GM13977 (cell line): ENCODE results near the gene EHD1.

Experiments
- DNase-seq: peaks from one replicate; pipeline ENCODE4 v3.0.0; 2012; ENCODE audit warnings: low spot score
- in situ Hi-C: fragments of 300-500 bp; cut with MboI; formaldehyde crosslinking; loops from one replicate; pipeline ENCODE4 v1.12.0; 2022; ENCODE audit warnings: low sequenced_read_pairs, low pct_unique_long_range_greater_than_20kb, mixed read lengths, inconsistent platforms; ENCODE audit not compliant: unreplicated experiment
- TF ChIP-seq, protein P1 (sequence below): IDR thresholded peaks from 2 replicates; pipeline ENCODE4 v1.5.1; 2012; ENCODE audit warnings: mild to moderate bottlenecking, control low read depth; ENCODE audit not compliant: insufficient read depth; ENCODE audit errors: extremely low read depth, missing control alignments

Gene EHD1

DNA sequence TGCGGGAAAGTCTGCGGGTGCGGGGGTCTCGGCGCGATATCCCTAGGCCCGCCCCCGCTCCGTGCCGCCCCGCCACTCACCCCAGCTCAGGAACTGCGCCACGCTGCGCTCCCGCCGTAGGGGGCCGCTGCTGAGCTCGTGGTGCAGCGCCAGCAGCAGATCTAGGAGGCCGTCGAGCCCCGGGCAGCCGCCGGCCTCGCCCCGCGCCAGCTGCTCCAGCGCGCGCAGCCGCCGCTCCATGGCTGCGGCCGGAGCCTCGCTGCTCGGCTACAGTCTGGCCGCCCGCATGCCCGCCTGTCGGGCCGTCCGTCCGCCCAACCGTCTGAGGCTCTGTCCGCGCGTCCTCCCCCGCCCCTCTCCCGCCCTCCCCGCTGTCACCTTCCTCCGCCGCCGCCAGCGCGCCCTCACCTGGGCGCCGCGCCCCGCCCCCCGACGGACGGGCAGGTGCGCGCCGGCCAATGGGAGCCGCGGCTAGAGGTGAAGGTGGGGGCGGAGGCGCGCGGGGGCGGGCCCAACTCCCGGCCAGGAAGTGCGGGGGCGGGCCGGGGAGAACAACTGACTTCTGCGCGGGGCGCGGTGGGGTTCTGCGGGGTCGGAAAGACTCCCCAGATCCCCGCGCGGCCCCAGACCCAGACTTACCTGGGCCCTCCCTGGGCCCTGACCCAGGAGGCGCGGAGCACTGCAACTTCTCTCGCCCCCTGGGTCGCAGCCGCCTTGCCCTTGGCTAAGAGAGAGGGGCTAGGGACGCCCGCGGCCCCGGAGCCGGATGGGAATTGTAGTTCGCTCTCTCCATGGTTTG lies 33.9 kb downstream of the EHD1 start, which contains the start of gene CDC42BPG:
CDC42BPG (minus strand) TSS at position 324 of the 799 bp plus-strand sequence; CDS start at position 240, 84 bp downstream.
- peak; percentile 90 for DNase-seq
- in situ Hi-C loops = loop anchor here (5.0 kb wide), 1 partner anchor 48 kb away; no protein-coding TSS in a partner anchor
- TF ChIP-seq, protein P1, sequence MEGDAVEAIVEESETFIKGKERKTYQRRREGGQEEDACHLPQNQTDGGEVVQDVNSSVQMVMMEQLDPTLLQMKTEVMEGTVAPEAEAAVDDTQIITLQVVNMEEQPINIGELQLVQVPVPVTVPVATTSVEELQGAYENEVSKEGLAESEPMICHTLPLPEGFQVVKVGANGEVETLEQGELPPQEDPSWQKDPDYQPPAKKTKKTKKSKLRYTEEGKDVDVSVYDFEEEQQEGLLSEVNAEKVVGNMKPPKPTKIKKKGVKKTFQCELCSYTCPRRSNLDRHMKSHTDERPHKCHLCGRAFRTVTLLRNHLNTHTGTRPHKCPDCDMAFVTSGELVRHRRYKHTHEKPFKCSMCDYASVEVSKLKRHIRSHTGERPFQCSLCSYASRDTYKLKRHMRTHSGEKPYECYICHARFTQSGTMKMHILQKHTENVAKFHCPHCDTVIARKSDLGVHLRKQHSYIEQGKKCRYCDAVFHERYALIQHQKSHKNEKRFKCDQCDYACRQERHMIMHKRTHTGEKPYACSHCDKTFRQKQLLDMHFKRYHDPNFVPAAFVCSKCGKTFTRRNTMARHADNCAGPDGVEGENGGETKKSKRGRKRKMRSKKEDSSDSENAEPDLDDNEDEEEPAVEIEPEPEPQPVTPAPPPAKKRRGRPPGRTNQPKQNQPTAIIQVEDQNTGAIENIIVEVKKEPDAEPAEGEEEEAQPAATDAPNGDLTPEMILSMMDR = peak; percentile 89

DNA sequence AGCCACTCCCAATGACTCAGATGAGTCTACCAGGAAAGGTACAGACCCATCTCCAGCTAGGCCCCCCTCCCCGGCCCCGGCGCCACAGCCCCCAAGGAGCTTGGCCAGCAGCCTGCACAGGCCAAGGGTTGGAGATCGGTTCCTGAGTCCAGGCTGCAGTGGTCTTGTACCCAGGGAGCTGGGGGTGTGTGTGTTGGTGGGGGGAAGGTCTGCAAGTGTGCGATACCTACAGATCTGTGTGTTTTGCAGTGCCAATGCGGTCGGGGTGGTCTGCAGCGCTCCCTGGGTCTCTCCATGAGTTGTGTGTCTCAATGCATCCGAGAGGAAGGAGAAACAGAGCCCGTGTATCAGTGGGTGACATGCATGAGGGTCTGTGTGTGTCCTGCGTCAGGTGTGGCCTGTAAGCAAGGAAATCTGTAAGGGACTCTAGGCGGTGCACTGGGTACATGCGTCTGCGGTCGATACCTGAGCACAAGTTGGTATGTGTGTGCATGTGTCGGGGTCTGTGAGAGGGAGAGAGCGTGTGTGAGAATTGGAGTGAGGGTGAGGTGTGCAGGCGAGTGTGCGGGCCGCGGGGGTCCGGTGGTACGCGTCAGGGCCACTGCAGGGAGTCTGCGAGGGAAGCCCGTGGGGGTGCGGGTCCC lies 34.6 kb downstream of the EHD1 start:
- TF ChIP-seq, protein P1 = no peak
- no peak for DNase-seq
- in situ Hi-C loops = no loop called here

DNA sequence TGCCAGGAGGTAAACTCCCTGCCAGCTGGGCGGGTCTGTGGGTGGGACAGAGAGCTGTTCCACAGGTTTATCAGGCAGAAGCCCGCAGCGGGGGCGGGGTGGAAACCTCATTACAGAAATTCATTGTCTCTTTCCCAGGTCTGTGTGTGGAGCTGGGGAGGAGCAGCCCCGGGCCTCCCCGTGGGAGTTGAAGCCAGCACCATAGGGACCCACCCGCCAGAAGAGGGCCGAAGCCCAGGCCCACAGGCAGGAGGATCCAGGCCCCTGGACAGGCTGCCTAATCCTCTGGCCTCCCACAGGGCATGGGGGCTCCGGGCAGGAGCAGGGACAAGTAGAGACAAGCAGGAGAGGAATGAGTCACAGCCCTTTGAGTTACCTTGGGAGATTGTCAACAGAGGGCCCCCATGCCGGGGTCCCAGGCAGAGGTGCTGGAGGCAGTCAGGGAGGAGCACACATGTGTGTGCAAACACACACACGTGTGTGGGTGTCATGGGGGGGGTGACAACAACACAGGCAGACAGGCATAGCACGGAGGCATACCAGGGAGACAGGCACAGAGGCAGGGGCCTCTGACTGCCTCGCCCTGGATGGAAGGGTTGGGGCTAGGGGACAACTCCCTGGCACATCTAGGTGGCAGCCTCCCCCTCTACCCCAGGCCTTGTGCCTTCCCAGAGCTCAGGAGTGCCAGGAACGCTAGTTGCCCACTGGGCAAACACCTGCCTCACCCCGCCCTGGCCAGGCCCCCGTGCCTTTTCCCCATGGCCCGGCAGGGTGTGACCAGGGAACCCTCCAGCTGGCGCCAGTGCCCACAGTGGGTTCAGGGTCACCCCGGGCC lies 35.4 kb downstream of the EHD1 start:
- DNase-seq = no peak
- TF ChIP-seq, protein P1 = no peak
- in situ Hi-C loops = no loop called here

DNA sequence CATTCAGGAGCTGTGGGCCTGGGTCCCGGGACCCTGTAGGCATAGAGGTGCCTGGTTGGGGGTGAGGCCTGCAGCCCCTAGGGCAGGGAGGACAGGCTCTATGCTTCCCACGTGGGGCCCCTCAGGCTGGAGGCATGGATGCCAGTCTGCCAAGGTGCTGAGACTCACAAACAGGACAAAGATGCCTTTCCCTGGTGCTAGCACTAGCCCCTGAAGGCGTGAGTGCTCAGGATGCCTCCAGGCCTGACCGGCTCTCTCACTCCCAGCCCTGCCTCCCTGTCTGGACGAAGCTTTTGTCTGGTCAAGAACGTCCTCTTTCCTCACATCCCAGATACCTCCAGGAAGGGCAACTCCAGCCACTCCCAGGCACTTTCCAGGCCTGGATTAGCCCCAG lies 36.1 kb downstream of the EHD1 start:
- in situ Hi-C loops = no loop called here
- TF ChIP-seq, protein P1 = no peak
- DNase-seq = no peak

DNA sequence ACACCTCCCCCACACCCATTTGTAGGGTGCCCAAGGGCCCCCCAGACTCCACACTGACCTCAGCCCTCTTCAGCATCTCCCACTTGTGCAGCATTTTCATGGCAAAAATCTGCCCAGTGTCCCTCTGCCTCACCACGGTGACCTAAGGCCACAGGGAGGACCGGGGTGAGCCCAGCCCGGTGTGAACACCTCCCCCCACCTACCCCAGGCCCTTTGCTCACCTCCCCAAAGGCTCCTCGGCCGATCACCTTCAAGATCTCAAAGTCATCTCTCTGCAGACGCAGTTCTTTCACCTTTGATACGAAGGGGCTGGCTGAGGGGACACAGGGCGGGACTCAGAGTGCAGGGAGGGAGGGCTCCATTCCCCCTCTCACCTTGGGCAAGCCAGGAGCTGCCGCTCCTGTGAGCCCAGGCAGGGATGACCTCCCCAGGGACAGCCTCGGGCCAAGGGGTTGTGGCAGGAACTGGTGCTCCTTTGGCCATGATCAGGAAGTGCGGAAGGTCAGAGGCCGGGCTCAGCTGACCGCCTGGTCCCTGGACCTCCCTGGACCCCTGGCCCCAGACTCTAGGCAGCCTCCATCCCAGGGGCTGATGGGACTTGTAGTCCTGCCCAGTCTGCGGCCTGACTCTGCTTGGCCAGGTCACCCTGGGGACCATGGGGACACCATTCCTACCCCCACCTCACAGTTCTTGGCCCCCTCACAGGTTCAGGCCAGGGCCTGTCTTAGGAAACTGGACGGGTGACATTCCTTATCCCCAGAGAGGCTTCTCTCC lies 36.6 kb downstream of the EHD1 start:
- in situ Hi-C loops = no loop called here

More for the DNA sequence above, 36.6 kb downstream of the EHD1 start:
- no peak for DNase-seq
- TF ChIP-seq, protein P1 = no peak
